ENCODE measurements around the gene FLT3. TPM values are rescaled to one million over a fixed set of nuclear protein-coding genes. Genes with fewer than 3 reads are reported as not detected.

Gene FLT3
- total and polyA plus RNA-seq, 12 donors, result 0.06 to 1.0 (median 0.26) TPM

GRCh38 chr13:28001837-28002473 lies 98.4 kb downstream of the FLT3 start:
- intact Hi-C loops (cut with DNase I), result no loop called here
- H3K27me3 ChIP-seq, result no peaks in the 10 kb centered on the region
- DNase-seq, result no peak
- no peaks in the 10 kb centered on the region for H3K4me1 ChIP-seq (replicated peaks in 1 of 2)
- TF ChIP-seq POLR2A (IDR thresholded peaks at IDR 0.05) (no peak), CTCF (IDR thresholded peaks at IDR 0.05) (no peak)
- 84 to 95% (median 90%) methylated on average over 4 to 20 of the region's 20 CpGs for WGBS, 4 donors
- H3K27ac ChIP-seq, result no peak overlapping the region
- H3K4me3 ChIP-seq, result no peak overlapping the region
- no peaks in the 10 kb centered on the region for H3K36me3 ChIP-seq (replicated peaks in 1 of 2)
- no peaks in the 10 kb centered on the region for H3K9me3 ChIP-seq (replicated peaks in 1 of 3)

- WGBS, 4 donors, result 81 to 96% (median 85%) methylated on average over 6 to 11 of the region's 11 CpGs
- Histone ChIP-seq H3K9me3 (replicated peaks in 1 of 3) (no peaks in the 10 kb centered on the region), H3K36me3 (replicated peaks in 1 of 2) (no peaks in the 10 kb centered on the region), H3K27me3 (no peaks in the 10 kb centered on the region), H3K4me3 (no peak overlapping the region), H3K27ac (no peak overlapping the region), H3K4me1 (replicated peaks in 1 of 2) (no peaks in the 10 kb centered on the region)
- TF ChIP-seq POLR2A (IDR thresholded peaks at IDR 0.05), result no peak
- no peak for TF ChIP-seq CTCF (IDR thresholded peaks at IDR 0.05)
- no peak for DNase-seq
- intact Hi-C loops (cut with DNase I), result no loop called here
Measured at GRCh38 chr13:28001049-28001448, 99.3 kb downstream of the FLT3 start.

- no peaks in the 10 kb centered on the region for H3K4me1 ChIP-seq (replicated peaks in 1 of 2)
- H3K27ac ChIP-seq, result no peak overlapping the region
- DNase-seq, result no peak
- intact Hi-C loops (cut with DNase I), result no loop called here
- TF ChIP-seq POLR2A (IDR thresholded peaks at IDR 0.05), result no peak
- TF ChIP-seq CTCF (IDR thresholded peaks at IDR 0.05), result no peak
- no peaks in the 10 kb centered on the region for H3K36me3 ChIP-seq (replicated peaks in 1 of 2)
- no peaks in the 10 kb centered on the region for H3K9me3 ChIP-seq (replicated peaks in 1 of 3)
- H3K4me3 ChIP-seq, result no peak overlapping the region
- no peaks in the 10 kb centered on the region for H3K27me3 ChIP-seq
- WGBS, 4 donors, result 42 to 68% (median 59%) methylated on average over 5 of the region's 5 CpGs
Measured at GRCh38 chr13:28000567-28000966, 99.8 kb downstream of the FLT3 start.

- Histone ChIP-seq H3K27ac (no peak overlapping the region), H3K4me3 (no peak overlapping the region), H3K4me1 (replicated peaks in 1 of 2) (no peaks in the 10 kb centered on the region), H3K27me3 (no peaks in the 10 kb centered on the region), H3K9me3 (replicated peaks in 1 of 3) (no peaks in the 10 kb centered on the region), H3K36me3 (replicated peaks in 1 of 2) (no peaks in the 10 kb centered on the region)
- intact Hi-C loops (cut with DNase I), result no loop called here
- 60 to 75% (median 63%) methylated on average over 7 of the region's 7 CpGs for WGBS, 4 donors
- peak in 5 of 7 donors; percentile 16 to 58 (median 28) for DNase-seq
- TF ChIP-seq CTCF (IDR thresholded peaks at IDR 0.05), result no peak
- TF ChIP-seq POLR2A (IDR thresholded peaks at IDR 0.05), result no peak
Measured at GRCh38 chr13:27997904-27998522, 102.4 kb downstream of the FLT3 start.

All from adrenal gland (tissue), 12 donors.